Measurements from ENCODE around the gene TBC1D1.

Gene TBC1D1

DNA sequence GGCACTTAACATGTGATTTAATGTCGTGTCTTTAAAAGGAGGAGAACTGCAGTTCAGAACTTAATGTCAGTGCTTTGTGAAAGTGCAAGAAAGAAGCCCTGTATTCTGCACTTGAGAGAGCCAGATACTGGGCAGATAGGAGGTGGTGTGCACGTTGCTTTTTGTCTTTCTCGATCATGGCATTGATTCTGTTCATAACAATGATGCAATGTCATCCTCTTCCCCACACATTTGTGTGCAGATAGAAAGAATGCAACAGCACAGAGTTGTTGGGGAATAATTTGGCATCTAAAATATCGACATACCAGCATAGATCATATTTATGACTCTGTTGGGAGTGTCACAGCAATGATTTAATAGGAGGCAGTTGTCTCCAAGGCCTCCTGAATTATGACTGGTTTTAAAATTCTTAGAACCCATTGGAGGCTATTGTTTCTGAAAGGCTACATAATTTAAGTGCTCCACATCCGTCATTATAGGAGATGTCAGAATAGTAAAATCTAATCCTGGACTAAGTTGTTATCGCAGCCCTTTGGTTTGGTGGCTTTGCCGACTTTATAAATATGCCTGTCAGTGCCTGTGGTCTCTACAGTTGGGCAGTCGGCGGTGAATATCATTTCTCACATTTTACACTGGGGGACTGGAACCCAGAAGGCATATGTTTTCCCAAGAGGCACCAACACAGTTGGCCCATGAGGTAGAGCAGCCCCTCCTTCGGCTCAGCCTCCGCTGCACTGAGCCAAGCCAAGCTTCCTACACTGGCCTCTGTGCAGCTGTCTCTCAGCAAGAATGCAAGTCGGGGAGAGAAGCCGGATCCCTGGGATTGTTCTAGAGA lies 194.2 kb downstream of the TBC1D1 start:
- TF ChIP-seq, protein P1, sequence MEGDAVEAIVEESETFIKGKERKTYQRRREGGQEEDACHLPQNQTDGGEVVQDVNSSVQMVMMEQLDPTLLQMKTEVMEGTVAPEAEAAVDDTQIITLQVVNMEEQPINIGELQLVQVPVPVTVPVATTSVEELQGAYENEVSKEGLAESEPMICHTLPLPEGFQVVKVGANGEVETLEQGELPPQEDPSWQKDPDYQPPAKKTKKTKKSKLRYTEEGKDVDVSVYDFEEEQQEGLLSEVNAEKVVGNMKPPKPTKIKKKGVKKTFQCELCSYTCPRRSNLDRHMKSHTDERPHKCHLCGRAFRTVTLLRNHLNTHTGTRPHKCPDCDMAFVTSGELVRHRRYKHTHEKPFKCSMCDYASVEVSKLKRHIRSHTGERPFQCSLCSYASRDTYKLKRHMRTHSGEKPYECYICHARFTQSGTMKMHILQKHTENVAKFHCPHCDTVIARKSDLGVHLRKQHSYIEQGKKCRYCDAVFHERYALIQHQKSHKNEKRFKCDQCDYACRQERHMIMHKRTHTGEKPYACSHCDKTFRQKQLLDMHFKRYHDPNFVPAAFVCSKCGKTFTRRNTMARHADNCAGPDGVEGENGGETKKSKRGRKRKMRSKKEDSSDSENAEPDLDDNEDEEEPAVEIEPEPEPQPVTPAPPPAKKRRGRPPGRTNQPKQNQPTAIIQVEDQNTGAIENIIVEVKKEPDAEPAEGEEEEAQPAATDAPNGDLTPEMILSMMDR (IDR thresholded peaks at IDR 0.05; ENCODE audit: insufficient read depth, low read depth, low read length, missing control alignments) = no peak
- DNase-seq (ENCODE audit: low read depth) = no peak
- no peak overlapping the region for H3K4me3 ChIP-seq (ENCODE audit: low read length)

DNA sequence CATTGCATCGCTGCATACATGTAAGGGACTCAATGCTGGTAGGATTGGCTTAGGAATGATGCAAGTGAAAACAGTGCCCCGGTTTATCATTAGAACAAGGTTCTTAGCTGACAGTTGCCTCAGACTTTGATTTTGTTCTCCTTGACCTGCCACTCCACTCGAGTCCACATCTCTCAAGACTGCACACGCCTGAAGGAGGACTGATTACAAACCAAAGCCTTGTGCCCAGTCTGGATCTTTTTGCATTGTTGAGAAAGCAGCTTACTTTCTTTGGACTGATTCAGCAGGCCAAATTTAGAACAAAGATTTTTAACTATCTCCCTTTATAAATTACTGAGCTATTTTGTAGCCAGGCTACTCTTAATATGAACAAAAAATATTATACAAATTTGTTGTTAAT lies 194.9 kb downstream of the TBC1D1 start:
- no peak for DNase-seq (ENCODE audit: low read depth)
- TF ChIP-seq, protein P1 (IDR thresholded peaks at IDR 0.05; ENCODE audit: insufficient read depth, low read depth, low read length, missing control alignments) = no peak
- no peak overlapping the region for H3K4me3 ChIP-seq (ENCODE audit: low read length)

DNA sequence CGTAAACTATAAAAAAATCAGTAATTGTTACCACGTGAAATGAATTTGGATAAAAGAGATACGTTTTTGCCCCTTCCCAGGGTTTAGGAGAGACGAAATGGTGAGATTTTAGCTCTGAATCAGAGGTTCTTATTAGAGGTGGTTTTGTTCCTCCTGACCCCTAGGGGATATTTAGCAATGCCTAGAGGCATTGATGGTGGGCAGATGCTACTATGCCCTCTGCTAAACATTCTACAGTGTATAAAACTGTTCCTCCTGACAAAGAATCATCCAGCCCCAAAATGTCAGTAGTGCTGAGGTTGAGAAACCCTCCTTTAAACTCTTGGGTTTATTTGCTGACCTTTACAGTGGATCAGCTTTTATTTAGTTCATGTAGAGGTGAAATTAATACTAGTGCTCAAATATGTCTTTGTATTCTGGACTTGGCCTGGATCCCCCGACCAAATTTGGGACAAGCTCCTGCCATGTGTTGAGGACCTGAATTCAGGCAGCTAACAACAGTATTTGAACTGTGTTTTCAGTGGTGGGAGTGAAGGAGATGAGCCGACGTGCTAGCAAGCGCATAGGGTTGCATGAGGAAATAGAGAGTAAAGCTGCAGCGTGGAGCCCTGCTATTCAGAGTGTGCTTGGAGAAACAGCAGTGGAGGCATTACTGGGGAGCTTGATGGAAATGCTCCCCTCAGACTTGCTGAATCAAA lies 195.4 kb downstream of the TBC1D1 start:
- DNase-seq (ENCODE audit: low read depth) = no peak
- TF ChIP-seq, protein P1 (IDR thresholded peaks at IDR 0.05; ENCODE audit: insufficient read depth, low read depth, low read length, missing control alignments) = no peak
- H3K4me3 ChIP-seq (ENCODE audit: low read length) = no peak overlapping the region

DNA sequence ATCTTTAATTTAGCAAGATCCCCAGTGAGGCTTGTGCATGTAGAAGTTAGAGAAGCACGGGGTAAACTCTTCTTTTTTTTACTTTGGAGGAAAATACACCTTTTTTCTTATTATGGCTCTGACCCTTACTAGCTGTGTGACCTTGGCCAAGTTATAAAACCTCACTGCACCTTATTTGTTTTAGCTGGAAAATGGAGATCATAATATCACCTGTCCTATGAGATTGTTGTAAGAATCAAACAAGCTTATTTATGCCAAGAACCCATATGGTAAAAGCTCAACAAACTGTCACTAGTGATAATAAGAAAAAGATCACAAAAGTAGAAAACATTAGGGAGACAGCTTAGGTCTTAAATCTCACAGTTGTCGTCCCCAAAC lies 196.0 kb downstream of the TBC1D1 start:
- TF ChIP-seq, protein P1 (IDR thresholded peaks at IDR 0.05; ENCODE audit: insufficient read depth, low read depth, low read length, missing control alignments) = no peak
- H3K4me3 ChIP-seq (ENCODE audit: low read length) = no peak overlapping the region
- DNase-seq (ENCODE audit: low read depth) = no peak

DNA sequence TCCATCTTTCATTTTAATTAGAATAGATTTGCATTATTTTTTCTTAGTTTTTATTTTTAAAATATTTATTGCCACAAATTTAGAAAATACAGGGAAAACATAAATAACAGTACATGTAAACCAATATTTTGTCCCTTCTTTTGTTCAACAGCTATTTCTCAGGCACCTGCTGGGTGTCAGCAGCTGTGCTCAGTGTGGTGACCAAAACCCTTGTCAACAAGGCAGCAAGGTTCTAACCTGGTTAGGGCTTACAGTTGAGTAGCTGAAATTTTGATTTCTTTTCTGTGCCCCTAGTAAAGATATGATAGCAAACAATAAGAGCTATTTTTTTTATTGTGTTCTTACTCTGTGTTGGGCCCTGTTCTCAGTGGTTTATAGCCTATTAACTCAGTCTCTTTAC lies 197.4 kb downstream of the TBC1D1 start:
- no peak for DNase-seq (ENCODE audit: low read depth)
- TF ChIP-seq, protein P1 (IDR thresholded peaks at IDR 0.05; ENCODE audit: insufficient read depth, low read depth, low read length, missing control alignments) = no peak
- no peak overlapping the region for H3K4me3 ChIP-seq (ENCODE audit: low read length)

DNA sequence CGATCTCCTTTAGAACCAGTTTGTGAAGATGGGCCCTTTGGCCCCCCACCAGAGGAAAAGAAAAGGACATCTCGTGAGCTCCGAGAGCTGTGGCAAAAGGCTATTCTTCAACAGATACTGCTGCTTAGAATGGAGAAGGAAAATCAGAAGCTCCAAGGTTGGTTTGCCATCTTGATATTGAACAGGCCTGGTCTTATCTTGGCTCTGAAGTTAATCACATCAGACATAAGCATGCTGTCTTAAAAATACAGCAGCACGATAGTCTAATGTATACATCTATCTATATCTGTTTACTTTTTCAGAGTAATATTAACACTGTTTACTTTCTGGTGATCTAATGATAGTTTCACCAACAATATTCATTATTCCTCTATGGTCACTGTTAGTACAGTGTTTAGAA lies 199.1 kb downstream of the TBC1D1 start:
- DNase-seq (ENCODE audit: low read depth) = no peak
- TF ChIP-seq, protein P1 (IDR thresholded peaks at IDR 0.05; ENCODE audit: insufficient read depth, low read depth, low read length, missing control alignments) = no peak

More for the DNA sequence above, 199.1 kb downstream of the TBC1D1 start:
- H3K4me3 ChIP-seq (ENCODE audit: low read length) = no peak overlapping the region
